Kidney (tissue), 14 donors: Measurements from ENCODE around the gene SPAG5. TPM values are rescaled to one million over a fixed set of nuclear protein-coding genes. Genes with fewer than 3 reads are reported as not detected.
A peak's percentile ranks its signal among the peaks of the same experiment; 100 is the strongest.

Experiments
- DNase-seq, 5 donors: peaks; one replicate each; pipeline ENCODE4 v3.0.0-alpha.2; 2013 to 2020
- FAIRE-seq: peaks from 2 replicates; lab custom pipeline; 2012; peaks lifted over from hg19 to GRCh38; lab: Jason Lieb, UNC
- H3K27ac ChIP-seq, 2 donors: one replicate each; pipeline ENCODE4 v1.7.0; 2013; ENCODE audit warnings: low read depth in 2 of 2, low read length in 2 of 2, inconsistent platforms in 1 of 2
- H3K27me3 ChIP-seq: one replicate; pipeline ENCODE4 v1.7.1; 2013; ENCODE audit warnings: low read length, inconsistent platforms; ENCODE audit not compliant: control insufficient read depth, insufficient read depth
- H3K36me3 ChIP-seq, 3 donors: one replicate each; pipeline versions ENCODE4 v1.7.0 to v1.7.1; 2013; ENCODE audit warnings: low read length in 3 of 3, control low read depth in 1 of 3, inconsistent platforms in 1 of 3; ENCODE audit not compliant: insufficient read depth in 3 of 3, control insufficient read depth in 2 of 3
- H3K4me1 ChIP-seq, 3 donors: one replicate each; pipeline versions ENCODE4 v1.7.0 to v1.7.1; 2013; ENCODE audit warnings: low read length in 3 of 3, inconsistent platforms in 1 of 3, low read depth in 1 of 3; ENCODE audit not compliant: control insufficient read depth in 2 of 3, insufficient read depth in 2 of 3
- H3K4me3 ChIP-seq, 3 donors: one replicate each; pipeline versions ENCODE4 v1.7.0 to v1.8.1; 2013; ENCODE audit warnings: low read length in 3 of 3, control low read depth in 1 of 3, inconsistent platforms in 1 of 3
- H3K9ac ChIP-seq, 3 donors: one replicate each; pipeline versions ENCODE4 v1.7.0 to v1.7.1; 2013; ENCODE audit warnings: low read length in 3 of 3, control low read depth in 1 of 3, inconsistent platforms in 1 of 3
- H3K9me3 ChIP-seq, 3 donors: one replicate each; pipeline versions ENCODE4 v1.7.0 to v1.7.1; 2013; ENCODE audit warnings: low read length in 3 of 3, control low read depth in 1 of 3, inconsistent platforms in 1 of 3; ENCODE audit not compliant: control insufficient read depth in 2 of 3, insufficient read depth in 1 of 3
- intact Hi-C: fragments of 100-400 bp; cut with DNase I; formaldehyde crosslinking; loops from one replicate; pipeline ENCODE4 v1.11.1; 2022
- polyA plus RNA-seq: library from polyadenylated mRNA; stranded (reverse); fragments of 350-450 nt; fragmentation: Illumina TruSeq; extraction: RNeasy Lipid Tissue Mini Kit (QIAGEN cat#74804); gene quantifications from one replicate; pipeline ENCODE4 v1.2.3, GENCODE V29; 2014; ENCODE audit warnings: low read depth, low replicate concordance; ENCODE audit not compliant: insufficient read depth
- total RNA-seq: library from RNA; stranded (reverse); fragmentation: NEBNext Ultra II Directional; extraction: Animal tissue kit (Norgen Biotek cat#: 25700); gene quantifications from one replicate; pipeline ENCODE4 v1.2.1, GENCODE V29; 2021
- TF ChIP-seq, protein P1 (sequence below): IDR thresholded peaks from 3 replicates; pipeline ENCODE4 v1.5.1; 2012; ENCODE audit warnings: mild to moderate bottlenecking, moderate library complexity, borderline replicate concordance; ENCODE audit not compliant: insufficient read depth; ENCODE audit errors: extremely low read depth
- donor health status: control.
- donor health status: control.
- donor health status: control.
- donor health status: control.
- donor health status: control.
- donor health status: DM: yes; HTN: yes; CAD: no.
- donor health status: Normal renal cell carcinoma (clear cell type).

Gene SPAG5
- total and polyA plus RNA-seq, 2 donors from 2014 or later, result 7.4 to 123 TPM

DNA sequence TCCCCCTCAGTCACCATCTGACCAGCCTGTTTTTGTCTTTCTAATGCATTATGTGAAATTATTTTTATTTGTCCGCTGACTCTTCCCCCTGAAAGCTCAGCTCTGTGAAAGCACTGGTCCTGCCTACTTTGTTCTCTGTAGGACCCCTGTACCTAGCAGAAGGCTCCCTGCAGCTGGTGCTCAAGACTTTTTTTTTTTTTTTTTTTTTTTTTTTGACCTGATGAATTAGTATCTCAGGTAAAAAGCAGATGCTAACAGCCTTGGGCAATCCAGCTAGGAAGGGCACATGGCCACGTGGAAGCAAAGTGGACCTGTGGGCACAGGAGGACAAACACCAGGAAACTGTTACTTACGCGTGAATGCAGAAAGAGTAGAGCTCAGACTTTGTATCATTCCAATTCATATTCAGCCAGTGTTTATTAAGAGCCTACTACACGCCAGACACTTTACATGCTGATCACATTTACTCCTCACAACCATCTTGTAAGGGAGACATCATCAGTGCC lies 45.8 kb downstream of the SPAG5 start:
- Histone ChIP-seq H3K36me3 (peaks cover 7 to 40% (median 35%) of the 10 kb centered on the region in 3 donors), H3K9me3 (no peaks in the 10 kb centered on the region), H3K27ac (no peak overlapping the region), H3K4me1 (peaks cover 2 to 12% (median 8%) of the 10 kb centered on the region in 3 donors), H3K9ac (peak overlapping the region in 1 of 3 donors; percentile 66), H3K4me3 (peak overlapping the region in 2 of 3 donors; percentile 65 to 69), H3K27me3 (no peaks in the 10 kb centered on the region)
- TF ChIP-seq, protein P1, sequence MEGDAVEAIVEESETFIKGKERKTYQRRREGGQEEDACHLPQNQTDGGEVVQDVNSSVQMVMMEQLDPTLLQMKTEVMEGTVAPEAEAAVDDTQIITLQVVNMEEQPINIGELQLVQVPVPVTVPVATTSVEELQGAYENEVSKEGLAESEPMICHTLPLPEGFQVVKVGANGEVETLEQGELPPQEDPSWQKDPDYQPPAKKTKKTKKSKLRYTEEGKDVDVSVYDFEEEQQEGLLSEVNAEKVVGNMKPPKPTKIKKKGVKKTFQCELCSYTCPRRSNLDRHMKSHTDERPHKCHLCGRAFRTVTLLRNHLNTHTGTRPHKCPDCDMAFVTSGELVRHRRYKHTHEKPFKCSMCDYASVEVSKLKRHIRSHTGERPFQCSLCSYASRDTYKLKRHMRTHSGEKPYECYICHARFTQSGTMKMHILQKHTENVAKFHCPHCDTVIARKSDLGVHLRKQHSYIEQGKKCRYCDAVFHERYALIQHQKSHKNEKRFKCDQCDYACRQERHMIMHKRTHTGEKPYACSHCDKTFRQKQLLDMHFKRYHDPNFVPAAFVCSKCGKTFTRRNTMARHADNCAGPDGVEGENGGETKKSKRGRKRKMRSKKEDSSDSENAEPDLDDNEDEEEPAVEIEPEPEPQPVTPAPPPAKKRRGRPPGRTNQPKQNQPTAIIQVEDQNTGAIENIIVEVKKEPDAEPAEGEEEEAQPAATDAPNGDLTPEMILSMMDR, result no peak
- intact Hi-C loops, result no loop called here
- no peak for FAIRE-seq
- DNase-seq, result peak in 1 of 5 donors; percentile 19

DNA sequence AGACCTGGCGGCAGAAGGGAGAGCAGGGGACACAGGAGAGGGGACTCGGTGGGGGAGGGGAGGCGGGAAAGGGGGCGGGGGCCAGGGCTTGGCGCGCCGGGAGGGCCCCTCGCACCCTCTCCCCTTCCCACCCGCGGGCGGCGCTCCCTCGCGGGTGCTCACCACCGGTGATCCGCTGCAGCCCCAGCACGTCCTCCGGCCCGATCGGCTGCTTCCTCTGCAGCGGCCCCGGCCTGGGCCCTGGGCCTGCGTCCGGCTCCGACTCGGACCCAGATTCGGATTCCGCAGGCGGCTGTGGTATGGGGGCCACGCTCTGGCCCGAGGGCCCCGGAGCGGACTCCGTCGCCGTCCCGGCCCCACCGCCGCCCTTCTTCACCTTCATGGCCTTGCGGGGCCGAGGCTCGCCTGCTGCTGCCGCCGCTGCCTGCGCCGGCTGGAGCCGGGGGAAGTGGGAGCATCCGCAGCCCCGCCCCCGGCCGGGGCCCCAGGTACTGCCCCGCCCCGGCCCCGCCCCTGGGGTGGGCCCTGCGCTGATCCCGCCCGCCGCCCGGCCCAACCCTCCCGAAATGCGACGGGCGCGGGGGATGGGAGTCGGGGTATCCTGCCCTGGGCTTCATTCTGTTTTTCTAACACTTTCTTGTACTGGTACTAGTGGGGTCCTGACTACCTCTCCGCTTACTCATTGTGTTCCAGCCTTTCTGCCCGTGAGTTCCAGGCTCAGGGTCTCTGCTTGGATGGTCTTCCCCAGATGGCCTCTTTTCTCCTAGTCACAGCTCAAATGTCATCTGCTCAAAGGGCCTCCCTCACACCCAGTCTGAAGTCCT lies 46.4 kb downstream of the SPAG5 start, which contains the start of gene UNC119:
UNC119 (minus strand) TSS at position 449 of the 824 bp plus-strand sequence; CDS start at position 382, 67 bp downstream.
- H3K4me1 ChIP-seq, result peaks cover 2 to 12% (median 8%) of the 10 kb centered on the region in 3 donors
- intact Hi-C loops, result no loop called here
- H3K4me3 ChIP-seq, result peak within 1 kb of the TSS; percentile 13 to 69 (median 65)
- no peaks in the 10 kb centered on the region for H3K27me3 ChIP-seq
- FAIRE-seq (no peak), DNase-seq (peak; percentile 86 to 95 (median 91))
- no peaks in the 10 kb centered on the region for H3K9me3 ChIP-seq
- peaks cover 7 to 33% (median 30%) of the 10 kb centered on the region in 3 donors for H3K36me3 ChIP-seq
- TF ChIP-seq, protein P1, result no peak
- peak within 1 kb of the TSS; percentile 37 to 66 (median 43) for H3K9ac ChIP-seq
- no peak within 1 kb of the TSS for H3K27ac ChIP-seq

DNA sequence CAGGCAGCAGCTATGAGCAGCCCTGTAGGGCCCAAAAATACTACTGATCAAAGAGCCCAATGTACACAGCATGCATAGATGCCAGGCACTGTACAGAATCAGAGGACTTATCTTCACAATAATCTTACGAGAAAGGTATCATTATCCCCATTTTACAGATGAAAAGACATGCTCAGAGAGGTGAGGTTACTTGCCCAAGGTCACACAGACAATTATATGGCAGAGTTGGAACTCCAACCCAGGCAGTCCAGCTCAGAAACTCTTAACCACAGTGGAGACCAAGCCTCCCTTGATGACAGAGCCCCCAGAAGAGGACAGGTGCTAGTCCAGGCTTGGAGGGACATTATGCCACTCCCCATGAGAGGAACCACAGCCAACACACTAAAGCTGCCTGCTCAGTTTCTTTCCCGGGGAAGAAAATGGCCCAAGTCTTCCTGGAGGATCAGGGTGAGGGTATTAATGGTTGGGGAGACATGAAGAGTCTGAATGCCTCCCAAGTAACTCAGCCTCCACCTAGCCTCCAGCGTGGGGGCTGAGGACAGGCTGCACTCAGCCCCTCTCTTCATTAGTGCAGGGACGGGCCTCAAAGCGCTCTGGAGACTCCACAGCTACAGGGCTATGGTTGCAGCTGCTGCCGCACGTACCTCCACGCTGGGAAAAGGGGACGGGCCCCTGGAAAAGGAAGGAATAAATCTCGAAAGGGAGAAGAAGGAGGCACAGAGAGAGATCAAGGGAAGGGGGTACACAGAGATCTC lies 47.2 kb downstream of the SPAG5 start:
- Histone ChIP-seq H3K27me3 (no peaks in the 10 kb centered on the region), H3K36me3 (peaks cover 5 to 27% (median 23%) of the 10 kb centered on the region in 3 donors), H3K27ac (no peak overlapping the region), H3K9ac (peak overlapping the region in 2 of 3 donors; percentile 37 to 43), H3K4me3 (peak overlapping the region; percentile 13 to 69 (median 26)), H3K4me1 (peaks cover 2 to 12% (median 8%) of the 10 kb centered on the region in 3 donors), H3K9me3 (no peaks in the 10 kb centered on the region)
- TF ChIP-seq, protein P1, result no peak
- peak in 3 of 5 donors; percentile 37 to 71 (median 55) for DNase-seq
- intact Hi-C loops, result no loop called here
- FAIRE-seq, result no peak
